ENCODE results near the gene FTO.
"Not testable (repeated sequence)": the region's sequence is repeated elsewhere in the genome, so short reads cannot be mapped to it uniquely, and the experiment has no call there.

FTO gene

DNA sequence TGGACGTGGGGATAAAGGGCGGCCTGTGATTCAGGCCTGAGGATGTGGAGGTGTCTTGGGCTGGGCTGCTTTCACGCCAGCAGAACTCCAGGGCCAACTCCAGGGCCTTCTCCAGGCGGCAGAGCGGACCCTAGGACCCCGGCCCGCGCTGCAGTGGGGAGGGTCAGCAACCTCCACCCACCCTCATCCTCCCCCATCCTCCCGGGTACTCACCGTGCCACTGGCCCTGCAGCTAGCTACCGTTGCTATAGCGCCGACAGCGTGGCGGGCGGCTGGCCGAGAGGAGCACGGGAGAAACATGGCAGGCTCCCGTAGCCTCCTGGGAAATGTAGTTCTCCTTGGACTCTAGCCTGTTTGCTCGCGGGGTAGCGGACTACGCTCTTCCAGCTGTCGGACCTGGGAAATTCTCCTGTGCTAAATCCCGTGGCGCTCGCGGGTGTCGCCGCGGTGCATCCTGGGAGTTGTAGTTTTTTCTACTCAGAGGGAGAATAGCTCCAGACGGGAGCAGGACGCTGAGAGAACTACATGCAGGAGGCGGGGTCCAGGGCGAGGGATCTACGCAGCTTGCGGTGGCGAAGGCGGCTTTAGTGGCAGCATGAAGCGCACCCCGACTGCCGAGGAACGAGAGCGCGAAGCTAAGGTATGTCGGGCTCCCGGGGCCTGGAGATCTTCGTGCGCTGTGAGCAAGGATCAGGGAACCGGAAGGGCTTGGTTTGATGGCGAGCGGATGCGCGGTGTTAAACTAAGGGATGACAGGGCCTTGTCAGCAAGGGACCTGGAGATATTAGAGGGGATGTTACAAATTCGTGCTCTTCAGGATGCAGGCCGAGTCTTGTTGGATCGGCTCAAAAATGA lies at the start of gene FTO, which contains the start of gene RPGRIP1L:
Gene FTO (plus strand): TSS at position 567 of the 855 bp plus-strand sequence.
Gene RPGRIP1L (minus strand): TSS at position 270 of the 855 bp plus-strand sequence. CDS start 3,136 bp downstream, outside the sequence.
- DNase-seq = peak; percentile 100

- no peak for DNase-seq
These were observed 49.0 kb upstream of the FTO start for GRCh38 chr16:53654946-53655345.

DNA sequence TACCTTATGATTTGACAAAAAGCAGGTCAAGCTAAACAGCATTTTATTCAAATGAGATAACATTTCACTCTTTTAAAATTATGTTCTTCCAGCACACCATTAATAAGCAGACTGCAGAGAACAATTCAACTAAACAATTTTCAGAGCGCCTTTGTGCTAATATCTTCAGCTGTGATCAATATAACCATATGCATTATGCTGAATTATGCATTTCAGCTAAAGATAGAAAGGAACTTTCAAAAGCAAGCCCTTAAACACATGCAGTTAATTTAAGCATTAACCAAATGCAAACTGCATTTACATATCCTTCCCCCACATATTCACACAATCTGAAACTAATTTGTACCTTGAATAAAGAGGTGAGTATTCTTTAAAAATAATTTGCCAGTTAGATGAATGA lies 41.9 kb upstream of the FTO start:
- DNase-seq = no peak

- DNase-seq = no peak
These were observed 39.1 kb upstream of the FTO start for GRCh38 chr16:53664724-53665345.

- no peak for DNase-seq
These were observed 37.1 kb upstream of the FTO start for GRCh38 chr16:53666786-53667415.

GRCh38 chr16:53668869-53669268 lies 35.1 kb upstream of the FTO start:
- no peak for DNase-seq

DNA sequence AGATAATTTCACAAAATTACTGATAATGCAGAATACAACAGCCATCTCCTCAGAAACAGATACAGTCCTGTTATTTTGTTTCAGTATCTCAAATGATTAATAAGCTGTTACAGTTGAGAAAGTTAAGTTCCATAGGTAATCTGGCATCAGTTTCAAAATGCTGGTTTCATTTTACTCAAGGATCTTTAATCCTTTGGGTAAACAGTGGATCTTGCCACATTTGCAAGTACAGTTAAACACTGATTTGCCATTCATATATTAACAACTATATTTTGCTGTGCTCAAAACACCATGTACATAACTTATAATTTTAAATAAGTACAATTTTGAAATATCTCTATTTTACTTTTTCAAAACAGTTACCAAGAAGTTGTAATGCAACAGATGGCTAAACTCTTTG lies 31.5 kb upstream of the FTO start:
- DNase-seq = no peak

GRCh38 chr16:53673189-53673588 lies 30.8 kb upstream of the FTO start:
- DNase-seq = no peak

GRCh38 chr16:53678155-53678554 lies 25.8 kb upstream of the FTO start:
- no peak for DNase-seq

DNA sequence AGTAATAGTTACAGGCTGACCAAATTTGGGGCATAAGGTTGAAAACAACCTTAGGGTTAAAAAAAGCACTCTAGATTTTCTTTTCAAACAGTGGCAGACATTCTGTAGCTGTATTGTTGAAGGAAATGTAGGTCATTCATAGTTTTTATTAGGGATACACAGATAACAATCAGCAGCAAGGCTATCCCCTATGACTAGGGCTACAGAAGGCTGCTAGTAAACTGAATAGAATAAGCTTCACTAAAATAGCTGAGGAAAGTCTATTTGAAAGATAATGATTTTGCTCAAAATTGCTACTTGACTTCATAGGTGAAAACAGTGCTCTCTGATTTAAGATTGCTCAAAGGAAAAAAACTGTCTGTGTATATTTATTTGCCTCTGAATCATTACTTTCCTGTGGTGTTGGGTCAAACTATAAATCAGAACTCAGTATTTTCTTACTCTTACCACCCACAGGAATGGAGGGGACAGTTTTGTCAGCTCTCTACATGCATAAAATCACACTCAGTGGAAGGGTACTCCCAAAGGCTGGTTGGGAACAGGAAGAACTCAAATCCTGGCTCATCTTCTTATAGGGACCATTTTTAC lies 25.1 kb upstream of the FTO start:
- no peak for DNase-seq

- DNase-seq = no peak
These were observed 23.2 kb upstream of the FTO start for GRCh38 chr16:53680756-53681155.

- DNase-seq = no peak
These were observed 22.6 kb upstream of the FTO start for GRCh38 chr16:53681354-53681753.

- not testable (repeated sequence) for DNase-seq
These were observed 18.6 kb upstream of the FTO start for GRCh38 chr16:53685334-53685733.

GRCh38 chr16:53686710-53687109 lies 17.2 kb upstream of the FTO start:
- no peak for DNase-seq

DNA sequence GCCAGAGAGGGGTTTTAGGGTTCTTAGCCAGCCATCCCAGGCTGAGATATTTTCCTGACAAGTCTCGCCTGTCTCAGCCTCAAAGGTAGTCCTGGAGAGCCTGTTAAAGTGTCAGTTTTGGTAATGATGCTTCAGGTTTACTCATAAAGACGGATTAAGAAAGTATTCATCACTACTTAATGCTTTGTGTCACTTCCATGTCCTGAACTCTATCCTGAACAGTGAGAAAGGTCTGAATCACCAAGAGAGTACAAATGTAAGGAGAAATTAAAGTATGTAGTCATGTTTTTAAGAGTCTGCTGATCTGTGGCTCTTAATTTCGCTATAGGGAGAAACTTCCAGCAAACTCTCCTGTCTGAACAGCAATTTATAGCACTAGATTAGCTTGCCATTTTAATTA lies 14.3 kb upstream of the FTO start:
- DNase-seq = no peak

- DNase-seq = no peak
These were observed 13.2 kb upstream of the FTO start for GRCh38 chr16:53690771-53691170.

DNA sequence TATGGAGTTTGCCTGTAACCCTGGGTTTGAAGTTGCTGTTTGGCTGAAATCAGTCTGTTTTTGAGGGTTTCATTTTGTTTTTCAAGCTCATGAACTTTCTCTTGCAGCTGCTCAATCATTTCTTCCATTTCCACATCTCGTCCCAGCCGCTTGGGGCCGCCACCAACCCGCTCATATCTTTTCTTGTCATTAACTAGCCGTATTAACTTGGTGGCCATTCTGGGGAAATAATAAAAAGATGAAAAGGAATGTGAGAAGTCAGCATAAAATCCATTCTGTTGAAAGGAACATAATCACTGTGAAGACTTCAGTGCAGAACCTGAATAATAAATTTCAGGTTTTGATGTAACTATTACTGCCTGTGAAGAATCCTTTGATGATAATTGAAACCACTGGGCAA lies 11.8 kb upstream of the FTO start:
- no peak for DNase-seq

DNA sequence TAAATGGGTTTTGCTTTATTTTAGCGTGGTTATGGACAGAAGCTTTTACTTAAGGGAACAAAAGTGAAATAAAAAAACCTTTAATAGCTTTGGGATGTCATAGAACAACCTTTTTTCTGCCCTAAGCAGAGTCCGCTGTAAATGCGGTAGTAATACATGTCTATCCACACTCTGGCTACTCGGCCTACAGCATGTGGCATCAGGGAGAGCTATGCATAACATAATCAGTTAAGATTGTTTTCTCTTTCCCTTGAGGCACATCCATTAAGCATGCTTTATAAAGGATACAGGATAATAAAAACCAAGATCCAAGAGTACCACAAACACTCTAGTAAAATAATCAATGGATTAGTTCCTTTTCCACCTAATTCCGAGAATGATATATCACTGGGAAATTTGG lies 10.6 kb upstream of the FTO start:
- DNase-seq = no peak

DNA sequence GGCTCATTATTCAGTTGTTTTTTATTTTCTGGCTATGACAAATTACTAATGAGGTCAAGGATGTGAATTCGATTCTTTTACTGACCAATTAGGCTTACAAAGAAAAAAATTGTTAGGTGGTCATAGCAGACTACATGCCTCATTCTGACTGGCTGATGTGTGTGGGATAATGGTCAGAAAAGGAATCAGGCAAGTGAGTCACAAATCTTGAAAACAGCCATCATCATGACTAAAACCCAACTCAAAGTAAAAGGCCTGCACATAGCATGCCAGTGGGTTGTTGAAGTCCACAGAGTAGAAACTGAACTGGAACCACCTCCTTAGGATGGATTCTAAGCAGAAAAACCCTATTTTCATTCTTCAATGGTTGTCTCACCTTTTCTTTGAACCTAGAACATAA lies 8.9 kb upstream of the FTO start:
- no peak for DNase-seq

DNA sequence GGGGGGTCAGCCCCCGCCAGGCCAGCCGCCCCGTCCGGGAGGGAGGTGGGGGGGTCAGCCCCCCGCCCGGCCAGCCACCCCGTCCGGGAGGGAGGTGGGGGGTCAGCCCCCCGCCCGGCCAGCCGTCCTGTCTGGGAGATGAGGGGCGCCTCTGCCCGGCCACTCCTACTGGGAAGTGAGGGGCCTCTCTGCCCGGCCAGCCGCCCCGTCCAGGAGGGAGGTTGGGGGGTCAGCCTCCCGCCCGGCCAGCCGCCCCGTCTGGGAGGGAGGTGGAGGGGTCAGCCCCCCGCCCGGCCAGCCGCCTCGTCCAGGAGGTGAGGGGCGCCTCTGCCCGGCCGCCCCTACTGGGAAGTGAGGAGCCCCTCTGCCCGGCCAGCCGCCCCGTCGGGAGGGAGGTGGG lies 5.7 kb upstream of the FTO start:
- DNase-seq = not testable (repeated sequence)

DNA sequence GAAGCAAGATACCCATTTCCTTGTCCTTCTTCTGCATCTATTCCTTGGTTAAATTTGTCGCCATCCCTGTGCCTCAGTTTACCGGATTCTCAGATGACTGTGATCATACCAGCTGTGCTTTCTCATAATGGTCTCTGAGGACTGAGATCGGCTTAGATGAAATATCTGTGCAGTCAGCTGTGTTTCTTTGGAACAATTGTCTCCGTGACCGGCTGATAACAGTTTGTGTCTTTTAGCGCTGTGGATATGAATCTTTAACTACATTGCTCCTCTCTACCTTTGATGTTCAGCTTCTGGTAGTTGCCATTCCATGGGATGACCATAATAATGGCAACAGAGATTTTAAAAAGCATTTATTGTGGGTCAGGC lies 473 bp downstream of the FTO start:
- DNase-seq = peak; percentile 35

DNA sequence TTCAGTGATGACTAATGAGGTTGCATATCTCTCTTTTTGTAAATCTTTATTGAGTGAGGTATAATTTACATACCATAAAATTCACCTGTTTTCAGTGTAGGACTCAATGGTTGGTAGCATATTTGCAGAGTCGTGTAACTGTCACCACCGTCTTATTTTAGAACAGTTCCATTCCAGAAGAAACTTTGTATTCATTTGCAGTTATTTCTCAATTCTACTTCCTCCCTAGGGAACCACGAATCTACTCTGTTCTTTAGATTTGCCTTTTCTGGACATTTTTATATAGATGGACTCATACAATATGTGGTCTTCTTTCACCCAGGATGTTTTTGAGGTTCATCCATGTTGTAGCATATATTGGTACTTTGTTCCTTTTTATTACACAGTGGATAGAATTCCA lies 3.7 kb downstream of the FTO start:
- DNase-seq = no peak

DNA sequence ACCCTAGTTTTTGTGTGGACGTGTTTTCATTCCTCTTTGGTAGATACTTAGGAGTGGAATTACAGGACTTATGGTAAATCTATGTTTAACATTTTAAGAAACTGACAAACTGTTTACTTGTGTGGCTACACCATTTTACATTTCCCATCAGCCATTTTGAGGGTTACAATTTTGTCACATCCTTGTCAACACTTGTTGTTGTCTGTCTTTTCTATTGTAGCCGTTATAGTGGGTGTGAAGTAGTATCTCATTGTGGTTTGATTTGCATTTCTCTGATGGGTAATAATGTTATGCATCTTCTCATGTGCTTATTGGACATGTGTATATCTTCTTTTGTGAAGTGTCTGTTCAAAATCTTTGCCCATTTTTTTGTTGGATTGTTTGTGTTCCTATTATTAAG lies 4.5 kb downstream of the FTO start:
- DNase-seq = no peak

- no peak for DNase-seq
These were observed 7.4 kb downstream of the FTO start for GRCh38 chr16:53711390-53711789.

Measured in NCI-H1105 treated with DMSO at 0.1 percent for 48 hours (cell line).